Measurements from ENCODE around the gene EME2.

DNA sequence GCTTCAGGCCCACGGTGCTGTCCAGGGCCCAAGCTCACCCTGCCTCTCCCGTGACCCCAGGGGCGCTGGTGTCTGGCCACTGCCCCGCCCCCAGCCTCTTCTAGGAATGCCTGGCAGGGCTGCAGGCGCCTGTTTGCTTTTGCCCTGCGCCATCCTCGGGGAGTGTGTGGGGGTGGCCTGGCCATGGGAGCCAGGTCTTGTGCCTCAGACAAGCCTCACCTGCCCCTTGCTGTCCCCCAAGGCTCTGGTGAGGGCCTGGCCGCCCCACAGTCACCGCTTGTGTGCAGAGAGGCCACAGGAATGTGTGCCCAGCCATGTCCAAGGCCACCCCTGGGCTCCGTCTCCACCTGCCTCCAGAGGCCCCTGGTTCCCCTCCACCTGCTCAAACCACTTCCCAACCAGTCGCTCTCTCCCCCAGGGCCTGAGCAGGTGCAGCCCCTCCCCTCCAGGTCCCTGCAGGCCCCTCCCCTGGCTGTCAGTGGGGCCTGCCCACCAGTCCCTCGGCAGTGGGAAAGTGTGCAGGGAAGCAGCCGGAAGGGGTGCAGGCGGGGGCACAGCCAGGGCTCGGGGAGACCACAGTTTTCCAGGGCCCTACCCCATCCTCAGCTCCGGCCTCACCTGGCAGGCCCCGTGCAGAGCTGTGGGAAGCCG is 21.7 kb downstream of the EME2 start:
- TF ChIP-seq, protein P1, sequence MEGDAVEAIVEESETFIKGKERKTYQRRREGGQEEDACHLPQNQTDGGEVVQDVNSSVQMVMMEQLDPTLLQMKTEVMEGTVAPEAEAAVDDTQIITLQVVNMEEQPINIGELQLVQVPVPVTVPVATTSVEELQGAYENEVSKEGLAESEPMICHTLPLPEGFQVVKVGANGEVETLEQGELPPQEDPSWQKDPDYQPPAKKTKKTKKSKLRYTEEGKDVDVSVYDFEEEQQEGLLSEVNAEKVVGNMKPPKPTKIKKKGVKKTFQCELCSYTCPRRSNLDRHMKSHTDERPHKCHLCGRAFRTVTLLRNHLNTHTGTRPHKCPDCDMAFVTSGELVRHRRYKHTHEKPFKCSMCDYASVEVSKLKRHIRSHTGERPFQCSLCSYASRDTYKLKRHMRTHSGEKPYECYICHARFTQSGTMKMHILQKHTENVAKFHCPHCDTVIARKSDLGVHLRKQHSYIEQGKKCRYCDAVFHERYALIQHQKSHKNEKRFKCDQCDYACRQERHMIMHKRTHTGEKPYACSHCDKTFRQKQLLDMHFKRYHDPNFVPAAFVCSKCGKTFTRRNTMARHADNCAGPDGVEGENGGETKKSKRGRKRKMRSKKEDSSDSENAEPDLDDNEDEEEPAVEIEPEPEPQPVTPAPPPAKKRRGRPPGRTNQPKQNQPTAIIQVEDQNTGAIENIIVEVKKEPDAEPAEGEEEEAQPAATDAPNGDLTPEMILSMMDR (IDR thresholded peaks at IDR 0.05), result no peak
- no peak for TF ChIP-seq POLR2A (IDR thresholded peaks at IDR 0.05)
